Measurements from ENCODE around the gene NEURL1.
"Not testable (repeated sequence)": the region's sequence is repeated elsewhere in the genome, so short reads cannot be mapped to it uniquely, and the experiment has no call there.

Gene NEURL1

GRCh38 chr10:103632871-103633270, 139.4 kb downstream of the NEURL1 start:
- not testable (repeated sequence) for DNase-seq

- no peak for DNase-seq
Measured at GRCh38 chr10:103633846-103634245, 140.3 kb downstream of the NEURL1 start.

GRCh38 chr10:103635580-103635979, 142.1 kb downstream of the NEURL1 start:
- DNase-seq: no peak

- no peak for DNase-seq
Measured at GRCh38 chr10:103636492-103636891, 143.0 kb downstream of the NEURL1 start.

- no peak for DNase-seq
Measured at GRCh38 chr10:103637011-103637410, 143.5 kb downstream of the NEURL1 start.

- DNase-seq: no peak
Measured at GRCh38 chr10:103637927-103638557, 144.5 kb downstream of the NEURL1 start.

GRCh38 chr10:103638948-103639347, 145.4 kb downstream of the NEURL1 start:
- DNase-seq: no peak

GRCh38 chr10:103640436-103641181, 147.1 kb downstream of the NEURL1 start:
- DNase-seq: no peak

- DNase-seq: no peak
Measured at GRCh38 chr10:103641326-103641725, 147.8 kb downstream of the NEURL1 start.
